ENCODE data around the gene PLEKHA7. TPM values are rescaled to one million over a fixed set of nuclear protein-coding genes. Genes with fewer than 3 reads are reported as not detected.

Gene PLEKHA7
- total RNA-seq, 1 experiment from 2014 or later: 57.6 TPM

DNA sequence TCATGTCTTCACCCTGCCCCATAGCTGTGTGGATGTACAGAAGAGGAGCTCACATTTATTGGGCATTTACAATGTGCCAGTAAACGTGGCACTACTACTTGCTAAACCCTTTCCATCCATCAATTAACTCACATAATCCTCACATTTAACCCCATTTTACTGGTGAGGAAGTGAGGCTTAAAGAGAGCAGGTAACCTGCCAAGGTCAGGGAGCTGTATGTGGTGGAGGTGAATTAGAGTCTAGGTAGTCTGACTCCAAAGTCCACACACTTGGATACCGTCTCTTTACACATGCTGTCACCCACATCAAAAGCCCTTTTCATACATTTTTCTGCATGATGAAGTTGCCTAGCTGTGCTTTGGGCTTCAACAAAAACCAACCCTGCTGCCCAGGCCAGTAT, 10.8 kb downstream of the PLEKHA7 start:
- peaks cover 6% of the 10 kb centered on the region; the same call in 1 of the 2 replicates for H3K4me1 ChIP-seq
- Mint-ChIP-seq H3K4me1 (ENCODE audit: low read depth, unreplicated experiment) (peaks cover 12% of the 10 kb centered on the region), H3K27ac (ENCODE audit: unreplicated experiment) (no peak overlapping the region), H3K27me3 (ENCODE audit: insufficient read depth, unreplicated experiment) (no peaks in the 10 kb centered on the region), H3K36me3 (ENCODE audit: insufficient read depth, unreplicated experiment) (peaks cover 12% of the 10 kb centered on the region), H3K9me3 (ENCODE audit: unreplicated experiment) (no peaks in the 10 kb centered on the region), H3K4me3 (ENCODE audit: unreplicated experiment) (no peak overlapping the region)
- no peak for DNase-seq
- intact Hi-C loops (cut with micrococcal nuclease; ENCODE audit: unreplicated experiment): no loop called here
- ChIA-PET POLR2A (no interaction called here), CTCF (no interaction called here)
- H3K36me3 ChIP-seq (ENCODE audit: control insufficient read depth, insufficient read depth, low read length): 0 out of 2 replicates have a peak, but pooled peaks cover 3% of the 10 kb centered on the region
- no peaks in the 10 kb centered on the region; the same call in 1 of the 2 replicates for H3K9me3 ChIP-seq
- H3K4me3 ChIP-seq (ENCODE audit: low read depth, low read length): no peak overlapping the region
- BruUV-seq (replicated peaks): no TSS peak
- TF ChIP-seq, protein P1, sequence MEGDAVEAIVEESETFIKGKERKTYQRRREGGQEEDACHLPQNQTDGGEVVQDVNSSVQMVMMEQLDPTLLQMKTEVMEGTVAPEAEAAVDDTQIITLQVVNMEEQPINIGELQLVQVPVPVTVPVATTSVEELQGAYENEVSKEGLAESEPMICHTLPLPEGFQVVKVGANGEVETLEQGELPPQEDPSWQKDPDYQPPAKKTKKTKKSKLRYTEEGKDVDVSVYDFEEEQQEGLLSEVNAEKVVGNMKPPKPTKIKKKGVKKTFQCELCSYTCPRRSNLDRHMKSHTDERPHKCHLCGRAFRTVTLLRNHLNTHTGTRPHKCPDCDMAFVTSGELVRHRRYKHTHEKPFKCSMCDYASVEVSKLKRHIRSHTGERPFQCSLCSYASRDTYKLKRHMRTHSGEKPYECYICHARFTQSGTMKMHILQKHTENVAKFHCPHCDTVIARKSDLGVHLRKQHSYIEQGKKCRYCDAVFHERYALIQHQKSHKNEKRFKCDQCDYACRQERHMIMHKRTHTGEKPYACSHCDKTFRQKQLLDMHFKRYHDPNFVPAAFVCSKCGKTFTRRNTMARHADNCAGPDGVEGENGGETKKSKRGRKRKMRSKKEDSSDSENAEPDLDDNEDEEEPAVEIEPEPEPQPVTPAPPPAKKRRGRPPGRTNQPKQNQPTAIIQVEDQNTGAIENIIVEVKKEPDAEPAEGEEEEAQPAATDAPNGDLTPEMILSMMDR (IDR thresholded peaks at IDR 0.05; ENCODE audit: insufficient read depth in 1 of 2, low read depth in 1 of 2, low read length in 1 of 2, severe bottlenecking in 1 of 2, unreplicated experiment in 1 of 2): no peak
- H3K27me3 ChIP-seq (replicated peaks; ENCODE audit: control insufficient read depth, insufficient read depth, low read length): no peaks in the 10 kb centered on the region

DNA sequence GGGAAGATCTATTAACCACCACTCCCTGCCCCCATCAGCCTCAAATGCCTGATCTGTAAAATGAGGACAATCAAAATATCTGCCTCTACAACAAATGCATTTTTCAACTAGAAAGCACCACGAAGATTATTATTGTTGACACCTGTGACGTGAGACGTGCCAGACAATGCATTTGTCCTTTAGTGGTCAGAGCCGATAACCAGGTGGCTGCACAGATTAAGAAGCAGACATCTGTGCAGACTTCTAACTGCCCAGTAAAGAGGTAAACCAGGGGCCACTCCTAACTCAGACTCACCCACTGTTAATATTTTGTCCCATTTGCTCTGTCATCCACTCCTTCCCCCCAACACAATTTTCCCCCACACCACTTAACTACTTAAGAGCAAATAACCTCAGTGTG, 11.7 kb downstream of the PLEKHA7 start:
- peaks cover 12% of the 10 kb centered on the region for H3K36me3 Mint-ChIP-seq (ENCODE audit: insufficient read depth, unreplicated experiment)
- TF ChIP-seq, protein P1 (IDR thresholded peaks at IDR 0.05; ENCODE audit: insufficient read depth in 1 of 2, low read depth in 1 of 2, low read length in 1 of 2, severe bottlenecking in 1 of 2, unreplicated experiment in 1 of 2): no peak
- no peak for DNase-seq
- no peaks in the 10 kb centered on the region; the same call in 1 of the 2 replicates for H3K9me3 ChIP-seq
- intact Hi-C loops (cut with micrococcal nuclease; ENCODE audit: unreplicated experiment): no loop called here
- no TSS peak for BruUV-seq (replicated peaks)
- no peaks in the 10 kb centered on the region for H3K27me3 Mint-ChIP-seq (ENCODE audit: insufficient read depth, unreplicated experiment)
- no peaks in the 10 kb centered on the region for H3K9me3 Mint-ChIP-seq (ENCODE audit: unreplicated experiment)
- ChIA-PET CTCF (no interaction called here), POLR2A (no interaction called here)
- 0 out of 2 replicates have a peak, but pooled peaks cover 3% of the 10 kb centered on the region for H3K36me3 ChIP-seq (ENCODE audit: control insufficient read depth, insufficient read depth, low read length)
- peaks cover 11% of the 10 kb centered on the region for H3K4me1 ChIP-seq
- no peak overlapping the region for H3K4me3 Mint-ChIP-seq (ENCODE audit: unreplicated experiment)
- H3K4me1 Mint-ChIP-seq (ENCODE audit: low read depth, unreplicated experiment): peaks cover 12% of the 10 kb centered on the region
- no peak overlapping the region for H3K4me3 ChIP-seq (ENCODE audit: low read depth, low read length)
- H3K27me3 ChIP-seq (replicated peaks; ENCODE audit: control insufficient read depth, insufficient read depth, low read length): no peaks in the 10 kb centered on the region
- H3K27ac Mint-ChIP-seq (ENCODE audit: unreplicated experiment): no peak overlapping the region

DNA sequence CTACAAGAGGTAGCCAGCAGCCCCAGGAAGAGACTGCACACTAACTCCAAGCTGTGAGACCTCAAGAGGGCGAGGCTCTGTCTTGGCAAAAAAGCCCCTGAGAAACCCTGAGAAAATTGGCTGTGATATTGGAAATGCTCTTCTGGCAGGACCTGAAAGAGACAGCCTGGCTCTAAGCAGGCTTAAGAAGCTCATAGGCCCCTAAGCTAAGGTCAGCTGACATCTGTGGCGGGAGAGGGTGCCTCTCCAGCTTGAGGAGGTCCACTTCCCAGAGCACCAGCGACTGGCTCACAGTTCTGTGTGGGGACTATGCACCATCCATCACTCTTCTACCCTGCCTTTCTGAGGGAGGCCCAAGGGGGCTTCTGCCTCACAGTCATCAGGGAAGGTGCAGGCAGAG, 12.4 kb downstream of the PLEKHA7 start:
- Histone ChIP-seq H3K9me3 (no peaks in the 10 kb centered on the region; the same call in 1 of the 2 replicates), H3K4me1 (peaks cover 12% of the 10 kb centered on the region), H3K36me3 (ENCODE audit: control insufficient read depth, insufficient read depth, low read length) (0 out of 2 replicates have a peak, but pooled peaks cover 3% of the 10 kb centered on the region), H3K4me3 (ENCODE audit: low read depth, low read length) (no peak overlapping the region), H3K27me3 (replicated peaks; ENCODE audit: control insufficient read depth, insufficient read depth, low read length) (no peaks in the 10 kb centered on the region)
- ChIA-PET CTCF (no interaction called here), POLR2A (no interaction called here)
- TF ChIP-seq, protein P1 (IDR thresholded peaks at IDR 0.05; ENCODE audit: insufficient read depth in 1 of 2, low read depth in 1 of 2, low read length in 1 of 2, severe bottlenecking in 1 of 2, unreplicated experiment in 1 of 2): no peak
- Mint-ChIP-seq H3K4me1 (ENCODE audit: low read depth, unreplicated experiment) (peaks cover 12% of the 10 kb centered on the region), H3K27ac (ENCODE audit: unreplicated experiment) (no peak overlapping the region), H3K27me3 (ENCODE audit: insufficient read depth, unreplicated experiment) (no peaks in the 10 kb centered on the region), H3K9me3 (ENCODE audit: unreplicated experiment) (no peaks in the 10 kb centered on the region), H3K36me3 (ENCODE audit: insufficient read depth, unreplicated experiment) (peaks cover 12% of the 10 kb centered on the region), H3K4me3 (ENCODE audit: unreplicated experiment) (no peak overlapping the region)
- no peak for DNase-seq
- intact Hi-C loops (cut with micrococcal nuclease; ENCODE audit: unreplicated experiment): no loop called here
- no TSS peak for BruUV-seq (replicated peaks)

All from Caco-2 (cell line).